ENCODE results near the gene PDE1C.

Gene PDE1C

GRCh38 chr7:32075612-32076011 is 5.4 kb upstream of the PDE1C start:
- DNase-seq (ENCODE audit: low read depth in 3 of 3, low spot score in 1 of 3) = no peak

- no peak for DNase-seq (ENCODE audit: low read depth in 3 of 3, low spot score in 1 of 3)
Observed at GRCh38 chr7:32074787-32075585, 4.8 kb upstream of the PDE1C start.

GRCh38 chr7:32073533-32073932 is 3.3 kb upstream of the PDE1C start:
- no peak for DNase-seq (ENCODE audit: low read depth in 3 of 3, low spot score in 1 of 3)

- no peak for DNase-seq (ENCODE audit: low read depth in 3 of 3, low spot score in 1 of 3)
Observed at GRCh38 chr7:32072397-32072796, 2.2 kb upstream of the PDE1C start.

- no peak for DNase-seq (ENCODE audit: low read depth in 3 of 3, low spot score in 1 of 3)
Observed at GRCh38 chr7:32071466-32072091, 1.4 kb upstream of the PDE1C start.

GRCh38 chr7:32070051-32070405 is 179 bp downstream of the PDE1C start:
- no peak for DNase-seq (ENCODE audit: low read depth in 3 of 3, low spot score in 1 of 3)

- no peak for DNase-seq (ENCODE audit: low read depth in 3 of 3, low spot score in 1 of 3)
Observed at GRCh38 chr7:32069116-32069650, 1.0 kb downstream of the PDE1C start.

GRCh38 chr7:32068411-32069101 is 1.7 kb downstream of the PDE1C start:
- no peak for DNase-seq (ENCODE audit: low read depth in 3 of 3, low spot score in 1 of 3)

- DNase-seq (ENCODE audit: low read depth in 3 of 3, low spot score in 1 of 3) = no peak
Observed at GRCh38 chr7:32066441-32066840, 3.8 kb downstream of the PDE1C start.

- DNase-seq (ENCODE audit: low read depth in 3 of 3, low spot score in 1 of 3) = no peak
Observed at GRCh38 chr7:32063614-32064013, 6.6 kb downstream of the PDE1C start.

GRCh38 chr7:32062150-32062549 is 8.1 kb downstream of the PDE1C start:
- no peak for DNase-seq (ENCODE audit: low read depth in 3 of 3, low spot score in 1 of 3)

GRCh38 chr7:32061346-32061745 is 8.9 kb downstream of the PDE1C start:
- no peak for DNase-seq (ENCODE audit: low read depth in 3 of 3, low spot score in 1 of 3)

GRCh38 chr7:32059289-32060011 is 10.8 kb downstream of the PDE1C start:
- no peak for DNase-seq (ENCODE audit: low read depth in 3 of 3, low spot score in 1 of 3)

GRCh38 chr7:32058002-32058401 is 12.2 kb downstream of the PDE1C start:
- no peak for DNase-seq (ENCODE audit: low read depth in 3 of 3, low spot score in 1 of 3)

- DNase-seq (ENCODE audit: low read depth in 3 of 3, low spot score in 1 of 3) = no peak
Observed at GRCh38 chr7:32056767-32057166, 13.4 kb downstream of the PDE1C start.

- no peak for DNase-seq (ENCODE audit: low read depth in 3 of 3, low spot score in 1 of 3)
Observed at GRCh38 chr7:32053204-32053603, 17.0 kb downstream of the PDE1C start.

GRCh38 chr7:32051128-32051527 is 19.1 kb downstream of the PDE1C start:
- no peak for DNase-seq (ENCODE audit: low read depth in 3 of 3, low spot score in 1 of 3)

GRCh38 chr7:32049599-32049998 is 20.6 kb downstream of the PDE1C start:
- no peak for DNase-seq (ENCODE audit: low read depth in 3 of 3, low spot score in 1 of 3)

GRCh38 chr7:32048970-32049491 is 21.2 kb downstream of the PDE1C start:
- DNase-seq (ENCODE audit: low read depth in 3 of 3, low spot score in 1 of 3) = no peak

- no peak for DNase-seq (ENCODE audit: low read depth in 3 of 3, low spot score in 1 of 3)
Observed at GRCh38 chr7:32047801-32048200, 22.4 kb downstream of the PDE1C start.

- DNase-seq (ENCODE audit: low read depth in 3 of 3, low spot score in 1 of 3) = no peak
Observed at GRCh38 chr7:32047075-32047474, 23.1 kb downstream of the PDE1C start.
